Loucy (cell line): ENCODE measurements around the gene SSH2.

Experiments
- CTCF ChIP-seq: fragments of 200-600 bp; sonication (generic); conservative IDR thresholded peaks from 2 replicates; pipeline ENCODE4 v1.5.1; 2014; ENCODE audit warnings: mild to moderate bottlenecking, antibody characterized with exemption, low read length
- EZH2phosphoT487 ChIP-seq: fragments of 200-600 bp; IDR thresholded peaks from 2 replicates; pipeline ENCODE4 v1.6.1; 2018; ENCODE audit warnings: antibody characterized with exemption, mild to moderate bottlenecking, moderate library complexity, borderline replicate concordance

- TF ChIP-seq CTCF (no peak), EZH2phosphoT487 (no peak)
Observed at GRCh38 chr17:29948448-29949215, 18.6 kb upstream of the SSH2 start.
